Sciatic nerve (tissue), 2 donors: Measurements from ENCODE around the gene PKP4. TPM values are rescaled to one million over a fixed set of nuclear protein-coding genes. Genes with fewer than 3 reads are reported as not detected.
A peak's percentile ranks its signal among the peaks of the same experiment; 100 is the strongest.

ENCODE experiments used
- ATAC-seq: fragments of 200-7000 bp; cut with Tn5 transposase; one replicate; pipeline ENCODE4 v1.9.1; 2020; ENCODE audit warnings: mild to moderate bottlenecking, moderate library complexity
- DNase-seq: peaks from one replicate; pipeline ENCODE4 v3.0.0-alpha.2; 2020; ENCODE audit warnings: low spot score
- intact Hi-C: fragments of 100-400 bp; cut with DNase I; formaldehyde crosslinking; loops from one replicate; pipeline ENCODE4 v1.14.2; 2022
- total RNA-seq: library from RNA; stranded (reverse); fragmentation: NEBNext Ultra II Directional; extraction: Animal tissue kit (Norgen Biotek cat#: 25700); gene quantifications from one replicate; pipeline ENCODE4 v1.2.1, GENCODE V29; 2021
- donor health status: DM: no; HTN: no; CAD: no.
- donor health status: DM: no; HTN: no; CAD: no.

The PKP4 gene
- total RNA-seq, 1 donor from 2014 or later, result 117 TPM

DNA sequence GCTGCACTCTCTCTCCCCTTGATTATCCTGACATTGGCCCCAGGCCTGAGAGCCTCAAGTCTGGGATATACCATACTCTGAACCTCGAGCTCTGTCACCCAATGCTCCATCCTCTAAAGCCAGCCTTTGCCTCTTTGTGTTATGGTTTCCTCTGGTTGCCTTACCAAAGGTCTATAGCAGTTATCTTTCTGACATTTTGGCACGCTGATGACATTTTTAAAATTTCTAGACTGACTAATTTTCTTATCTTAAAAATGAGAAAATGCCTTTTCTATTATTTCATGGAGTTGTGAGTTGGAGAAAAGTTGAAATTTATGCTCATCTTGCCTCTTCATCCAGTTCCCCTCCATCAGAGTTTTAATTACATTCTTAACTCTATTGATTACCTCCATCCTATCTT lies 62.7 kb downstream of the PKP4 start:
- intact Hi-C loops, result no loop called here
- no peak for ATAC-seq

DNA sequence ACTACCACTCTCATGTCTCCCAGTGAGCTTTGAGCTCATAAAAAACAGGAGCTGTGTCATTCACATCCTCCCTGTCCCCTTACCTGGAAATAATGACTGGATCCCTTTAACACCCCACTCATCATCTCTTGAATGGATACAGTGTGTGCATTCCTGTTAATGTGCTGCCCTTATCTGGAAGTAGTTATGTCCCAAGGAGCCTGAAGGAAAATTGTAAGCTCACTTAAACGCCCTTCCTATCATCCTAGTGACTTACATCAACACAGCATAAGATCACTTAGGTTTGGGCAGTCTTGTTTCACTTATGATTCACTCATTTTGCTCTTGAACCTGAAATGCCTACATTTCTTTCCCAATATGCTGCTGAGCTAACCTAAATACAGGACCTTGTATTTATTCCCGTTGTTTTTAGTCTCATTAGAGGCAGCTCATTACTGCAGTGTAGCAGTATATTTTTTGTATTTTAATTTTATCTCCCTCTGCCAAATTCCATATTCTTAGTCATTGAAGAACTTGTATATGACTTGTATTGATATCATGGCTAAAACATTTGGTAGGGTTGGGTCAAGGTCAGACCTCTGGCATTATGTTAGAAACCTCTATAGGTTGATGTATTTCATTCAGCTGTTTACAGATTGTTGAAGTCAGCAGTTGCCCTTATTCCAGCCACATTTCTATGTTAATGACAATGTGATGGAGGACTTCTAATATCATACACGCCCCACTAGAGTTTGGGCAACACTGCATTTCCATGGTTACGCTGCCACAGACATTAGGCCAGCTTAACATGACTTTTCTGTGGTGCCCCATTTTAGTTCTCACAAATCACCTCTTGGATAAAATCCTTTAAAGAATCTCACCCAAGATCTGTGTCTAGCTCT lies 72.9 kb downstream of the PKP4 start:
- no peak for ATAC-seq
- intact Hi-C loops, result loop anchor here (5.0 kb wide), 1 partner anchor 493 kb away; no protein-coding TSS in a partner anchor
- no peak for DNase-seq

More for the DNA sequence above, 62.7 kb downstream of the PKP4 start:
- no peak for DNase-seq

DNA sequence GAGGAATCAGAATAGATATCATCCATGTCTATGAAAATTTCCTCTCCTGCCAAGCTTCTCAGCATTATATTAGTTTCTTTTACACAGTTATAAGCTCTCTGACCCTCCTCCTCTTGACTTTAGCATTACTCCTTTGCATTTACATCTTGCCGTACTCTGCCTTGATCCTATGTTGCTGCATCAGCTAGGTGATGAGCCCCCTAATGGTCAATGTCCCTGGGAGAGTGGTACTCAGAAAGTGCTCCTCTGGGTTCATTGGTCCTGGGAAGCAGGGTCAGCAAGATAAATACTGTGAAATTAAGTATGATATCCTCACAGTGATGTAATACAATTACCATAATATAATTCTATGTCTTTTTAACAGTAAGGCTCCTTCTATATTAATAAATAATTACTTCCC lies 74.1 kb downstream of the PKP4 start:
- no peak for DNase-seq
- no peak for ATAC-seq
- intact Hi-C loops, result loop anchor here (5.0 kb wide), 1 partner anchor 491 kb away; no protein-coding TSS in a partner anchor

DNA sequence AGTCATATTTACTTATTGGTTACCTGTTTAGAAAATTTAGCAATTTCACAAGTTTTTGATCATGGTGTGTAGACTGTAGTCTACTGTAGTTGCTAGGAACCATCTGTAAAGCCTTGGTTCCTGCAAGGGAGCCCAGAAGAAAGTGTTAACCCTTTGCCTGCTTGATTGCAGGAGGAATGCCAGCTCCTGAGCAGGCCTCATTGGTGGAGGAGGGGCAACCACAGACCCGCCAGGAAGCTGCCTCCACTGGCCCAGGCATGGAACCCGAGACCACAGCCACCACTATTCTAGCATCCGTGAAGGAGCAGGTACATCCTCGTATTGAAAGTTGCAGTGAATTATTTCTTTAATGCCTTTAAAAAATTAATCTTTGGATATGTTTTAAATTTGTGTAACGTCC lies 76.3 kb downstream of the PKP4 start:
- DNase-seq (no peak), ATAC-seq (no peak)
- intact Hi-C loops, result loop anchor here (5.0 kb wide), 1 partner anchor 489 kb away; no protein-coding TSS in a partner anchor

DNA sequence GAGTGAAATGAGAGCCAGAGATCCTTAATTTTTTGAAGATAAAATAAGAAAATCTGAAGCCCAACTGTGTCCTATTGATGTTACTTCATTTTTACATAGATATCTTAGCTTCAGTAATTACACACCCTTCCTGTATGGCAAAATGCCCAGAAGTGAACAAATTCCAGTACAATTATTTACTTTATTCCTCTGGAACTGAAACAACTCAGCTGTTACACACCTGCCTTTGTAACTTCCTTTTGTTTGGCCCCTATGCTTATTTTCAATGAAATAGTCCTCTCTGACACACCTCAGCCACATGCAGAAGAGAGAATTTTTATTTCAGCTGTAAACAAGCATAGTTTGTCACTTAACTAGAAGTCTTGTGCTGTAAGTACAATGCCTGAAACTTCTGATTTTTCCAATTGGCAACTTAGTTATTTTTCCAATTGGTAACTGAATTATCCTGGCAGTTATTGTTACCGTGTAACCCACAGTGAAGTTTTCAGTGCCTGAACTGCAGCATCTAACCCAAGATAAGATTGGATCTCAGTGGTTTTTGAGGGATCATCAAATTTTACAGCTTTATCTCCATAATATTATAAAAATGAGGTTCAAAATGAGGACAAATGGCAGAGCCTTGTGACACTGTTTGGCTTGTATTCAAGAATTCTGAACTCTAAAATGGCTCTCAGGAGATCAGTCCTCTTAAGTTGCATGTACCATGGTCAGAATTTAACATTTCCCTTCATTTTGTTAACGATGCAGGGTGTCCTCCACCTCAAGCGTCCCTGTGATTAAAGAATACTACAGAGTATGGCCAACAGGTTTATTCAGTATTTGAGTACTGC lies 82.6 kb downstream of the PKP4 start:
- DNase-seq (no peak), ATAC-seq (peak; percentile 44)
- intact Hi-C loops, result no loop called here

DNA sequence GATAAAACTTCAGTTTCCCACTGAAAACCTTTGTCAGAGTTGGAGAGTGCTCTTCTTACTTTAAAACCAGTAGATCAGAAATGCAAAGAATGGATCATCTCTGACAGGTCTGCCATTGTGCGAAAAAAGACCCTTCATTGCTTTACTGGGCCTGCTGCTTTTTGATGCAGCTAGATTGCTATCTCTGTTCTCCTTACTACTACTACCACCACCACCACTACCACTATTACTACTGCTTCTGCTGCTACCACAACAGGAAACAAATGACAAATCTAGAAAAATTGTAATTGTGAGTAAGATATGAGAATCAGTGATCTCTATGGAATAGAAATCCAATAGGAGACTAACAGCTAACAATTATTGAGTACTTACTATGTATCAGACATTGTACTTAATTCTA lies 85.8 kb downstream of the PKP4 start:
- ATAC-seq (no peak), DNase-seq (no peak)
- intact Hi-C loops, result no loop called here

DNA sequence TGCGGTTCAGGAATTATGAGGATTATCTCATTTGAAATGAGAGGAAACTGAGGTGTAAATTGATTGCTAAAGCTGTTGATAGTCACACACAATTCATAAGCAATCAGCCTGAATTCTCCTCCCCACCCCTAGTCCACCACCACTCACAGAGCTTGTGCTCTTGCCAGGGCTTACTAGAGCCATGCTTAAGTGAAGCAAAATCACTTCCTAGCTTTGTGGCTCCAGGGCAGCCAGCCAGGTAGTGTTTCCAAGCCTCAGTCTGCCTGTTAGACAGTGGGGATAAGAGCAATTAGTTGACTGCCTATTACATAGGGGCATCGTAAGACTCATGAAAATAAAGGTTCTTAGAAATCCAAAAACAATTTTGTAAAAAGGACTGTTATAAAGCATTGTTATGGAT lies 87.2 kb downstream of the PKP4 start:
- DNase-seq (no peak), ATAC-seq (no peak)
- intact Hi-C loops, result no loop called here

DNA sequence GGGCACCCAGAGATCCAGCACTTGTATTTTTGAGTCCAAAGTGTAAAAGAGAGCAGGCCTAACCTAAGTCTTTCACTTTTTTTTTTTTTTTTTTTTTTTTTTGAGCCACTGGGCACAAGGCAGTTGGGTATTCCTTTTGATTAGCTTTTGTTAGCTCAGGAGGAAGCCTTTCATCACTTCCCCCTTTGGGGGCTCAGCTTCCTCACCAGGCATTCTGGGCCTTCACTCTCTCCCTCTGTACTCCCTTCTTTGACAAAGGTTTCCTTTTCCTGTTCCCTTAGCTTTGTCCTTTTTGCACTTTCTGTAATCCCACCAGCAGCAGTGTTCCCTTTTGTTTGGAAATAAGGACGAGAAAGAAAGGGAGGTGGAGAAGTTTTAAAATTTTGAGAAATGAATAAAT lies 88.2 kb downstream of the PKP4 start:
- ATAC-seq, result no peak
- intact Hi-C loops, result no loop called here
- DNase-seq, result no peak

DNA sequence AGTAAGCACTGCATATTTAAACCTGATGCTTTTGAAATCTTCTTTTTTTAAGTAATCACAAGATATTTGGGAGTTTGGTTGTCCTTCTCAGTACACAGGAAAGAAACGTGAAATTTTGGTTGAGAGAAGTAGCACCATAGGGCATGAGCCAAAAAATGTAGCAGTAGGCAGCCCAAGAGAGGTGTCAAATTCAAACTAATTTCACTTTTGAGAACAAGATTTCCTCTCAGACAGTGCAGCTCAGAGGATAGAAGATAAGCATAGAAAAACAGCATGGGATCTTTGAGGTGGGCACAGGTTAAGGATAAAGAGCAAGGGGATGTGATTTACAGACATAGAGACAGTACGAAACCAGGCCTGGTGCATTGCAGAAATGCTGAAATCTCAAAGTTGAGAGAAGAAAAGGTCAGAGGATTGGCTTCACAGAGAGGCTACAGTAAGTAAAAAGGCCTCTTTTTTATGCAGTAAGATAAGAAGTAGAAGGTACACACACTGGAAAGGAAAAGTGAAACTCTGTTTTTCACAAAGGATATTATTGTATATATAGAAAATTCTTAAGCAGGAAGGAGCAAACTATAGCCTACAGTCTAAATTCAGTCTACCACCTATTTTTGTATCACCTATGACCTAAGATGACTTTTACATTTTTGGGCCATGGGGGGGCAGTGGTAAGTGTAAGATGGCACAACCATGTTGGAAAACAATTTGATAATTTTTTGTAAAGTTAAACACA lies 89.8 kb downstream of the PKP4 start:
- intact Hi-C loops, result no loop called here

DNA sequence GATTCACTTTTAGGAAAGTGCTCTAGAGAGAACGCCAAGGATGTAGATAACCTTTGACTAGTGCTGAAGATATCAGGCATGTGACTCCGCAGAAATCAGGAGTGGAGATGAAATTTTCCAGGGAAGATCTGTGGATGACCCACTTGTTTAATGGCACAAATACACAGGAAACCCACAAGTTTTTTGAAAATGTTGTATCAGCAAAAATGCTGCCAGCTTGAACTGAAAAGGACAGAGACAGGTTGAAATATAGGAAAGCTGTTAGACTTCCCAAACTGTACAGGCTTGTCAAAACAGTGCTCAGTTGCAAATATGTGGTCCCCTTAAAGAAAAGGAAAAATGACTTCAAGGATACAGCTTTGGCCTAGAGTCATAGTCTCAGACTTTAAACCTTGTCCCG lies 96.5 kb downstream of the PKP4 start:
- no peak for ATAC-seq
- no peak for DNase-seq
- intact Hi-C loops, result no loop called here

More for the DNA sequence above, 89.8 kb downstream of the PKP4 start:
- DNase-seq, result no peak
- no peak for ATAC-seq

DNA sequence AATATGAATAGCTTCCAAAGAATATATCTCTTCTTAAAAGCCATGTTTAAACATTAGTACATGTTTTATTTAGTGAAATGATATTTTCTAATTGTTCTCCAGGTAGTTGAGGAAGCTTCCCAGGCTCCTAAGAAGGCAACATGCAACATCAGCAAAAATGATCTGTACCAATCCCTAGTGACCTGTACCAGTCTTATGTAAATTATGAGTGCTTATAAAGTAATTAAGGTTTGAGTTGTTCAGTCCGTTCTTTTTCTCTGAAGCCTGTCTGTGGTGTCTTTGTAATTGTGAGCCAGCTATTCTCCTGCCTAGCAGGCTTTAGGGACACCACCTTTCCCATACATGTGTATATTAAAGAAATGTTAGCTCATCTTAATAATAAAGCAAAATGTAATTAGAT lies 98.2 kb downstream of the PKP4 start:
- no peak for DNase-seq
- no peak for ATAC-seq
- intact Hi-C loops, result no loop called here

DNA sequence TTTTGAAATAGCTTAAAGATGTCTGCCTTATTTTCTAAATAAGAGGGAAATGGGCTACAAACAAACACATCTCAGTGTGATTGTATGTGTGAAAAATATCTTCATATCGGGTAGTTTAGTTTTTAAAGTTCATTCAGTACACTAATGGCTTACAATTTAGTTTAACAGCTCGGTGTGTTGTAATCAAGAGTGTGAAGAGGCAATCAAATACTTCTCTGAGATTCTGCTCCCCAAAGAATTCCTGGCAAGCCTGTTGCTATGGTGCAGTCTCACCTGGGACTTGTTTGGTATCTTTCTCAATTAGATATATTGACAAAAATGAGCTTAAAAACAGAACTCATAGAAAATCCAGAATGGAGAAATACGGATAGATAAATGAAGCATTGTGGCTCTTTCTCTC lies 99.4 kb downstream of the PKP4 start:
- intact Hi-C loops, result no loop called here
- DNase-seq (no peak), ATAC-seq (no peak)

DNA sequence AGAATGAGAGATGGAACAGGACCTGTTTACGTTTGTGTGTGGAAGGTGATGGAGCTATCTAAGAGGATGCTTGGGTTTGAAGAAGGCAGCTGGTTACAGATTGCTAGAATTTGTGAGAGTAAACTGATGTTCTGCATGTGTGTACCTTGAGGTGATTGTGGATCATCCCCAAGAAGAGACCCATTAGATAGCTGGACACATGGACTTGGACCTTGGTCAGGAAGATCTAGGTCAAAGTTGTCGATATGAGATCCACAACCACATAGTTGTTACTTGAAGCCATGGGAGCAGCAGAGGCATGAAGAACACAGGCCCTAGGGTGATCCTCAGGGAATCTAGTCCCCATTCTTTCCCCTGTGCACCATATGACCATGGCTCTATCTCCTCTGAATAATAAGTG lies 101.0 kb downstream of the PKP4 start:
- intact Hi-C loops, result no loop called here
- DNase-seq, result no peak
- no peak for ATAC-seq

DNA sequence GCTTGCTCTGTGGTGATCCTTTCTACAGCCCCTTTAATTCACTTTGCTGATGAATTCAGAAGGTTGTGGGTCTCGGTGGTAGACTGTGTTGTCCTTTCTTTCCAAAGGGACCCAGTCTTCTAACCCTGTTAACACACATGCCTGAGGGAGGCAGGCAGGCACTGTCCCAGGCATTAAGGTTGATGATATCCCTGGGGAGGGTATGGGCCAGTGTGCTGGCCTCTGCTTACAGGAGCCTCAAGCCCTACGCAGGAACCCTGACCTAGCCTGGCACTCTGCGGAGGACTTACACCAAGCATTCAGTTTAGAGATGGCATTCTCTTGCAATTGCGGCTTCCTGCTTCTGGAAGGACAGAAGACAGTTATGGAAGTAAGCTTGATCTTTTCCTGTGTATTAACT lies 102.5 kb downstream of the PKP4 start:
- no peak for DNase-seq
- ATAC-seq, result no peak
- intact Hi-C loops, result no loop called here

DNA sequence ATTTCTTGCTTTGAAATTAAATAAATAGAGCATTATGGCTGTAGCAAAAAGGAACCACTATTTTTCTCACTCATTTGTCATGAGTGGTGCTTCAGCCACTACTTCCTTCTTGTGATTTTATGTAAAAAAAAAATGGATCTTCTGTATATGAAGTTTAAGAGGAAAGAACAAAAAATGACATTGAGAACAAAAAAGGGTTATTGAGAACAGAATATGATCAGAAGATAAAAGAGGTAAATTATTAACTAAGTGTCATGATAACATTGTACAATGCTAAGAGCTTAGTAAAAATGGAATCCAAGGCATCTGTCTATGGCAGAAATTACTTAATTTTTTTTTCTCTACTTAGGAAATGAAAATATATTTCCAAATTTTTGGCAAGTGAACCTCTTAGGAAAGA lies 103.5 kb downstream of the PKP4 start:
- intact Hi-C loops, result no loop called here
- ATAC-seq (no peak), DNase-seq (no peak)

DNA sequence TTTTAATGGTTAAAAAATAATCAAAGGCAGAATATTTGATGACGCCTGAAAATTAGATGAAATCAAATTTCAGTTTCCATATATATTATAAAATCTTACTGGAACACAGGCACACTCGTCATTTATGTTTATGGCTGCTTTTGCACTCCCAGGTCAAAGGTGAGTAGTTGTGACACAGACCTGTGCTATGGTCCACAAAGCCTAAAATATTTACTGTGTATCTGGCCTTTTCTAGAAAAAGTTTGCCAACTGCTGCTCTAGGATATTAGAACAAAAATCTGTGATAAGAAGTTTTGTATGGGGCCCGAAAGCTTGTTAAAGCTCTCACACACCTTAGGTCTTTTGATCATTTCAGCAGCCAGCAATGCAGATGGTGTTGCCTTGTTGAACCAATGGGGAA lies 104.3 kb downstream of the PKP4 start:
- intact Hi-C loops, result no loop called here
- ATAC-seq (no peak), DNase-seq (no peak)

DNA sequence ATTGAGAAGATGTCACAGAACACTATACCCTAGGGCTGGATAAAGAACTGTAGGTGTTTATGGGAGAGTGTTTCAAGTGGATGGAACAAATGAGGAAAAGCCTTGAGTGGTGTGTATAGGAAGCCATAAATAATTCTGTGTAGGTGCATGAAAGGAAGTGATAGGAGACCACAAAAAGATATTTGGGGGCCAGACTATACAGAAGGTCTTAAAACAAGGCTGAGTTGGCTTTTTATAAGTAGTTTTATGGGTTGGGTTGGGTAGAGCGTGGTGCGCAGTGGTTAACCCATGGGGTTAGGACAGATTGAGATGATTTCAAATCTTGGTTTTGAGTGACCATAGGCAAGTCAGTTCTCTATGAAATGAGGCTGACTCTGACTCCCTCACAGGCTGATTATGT lies 110.5 kb downstream of the PKP4 start:
- DNase-seq (no peak), ATAC-seq (no peak)

DNA sequence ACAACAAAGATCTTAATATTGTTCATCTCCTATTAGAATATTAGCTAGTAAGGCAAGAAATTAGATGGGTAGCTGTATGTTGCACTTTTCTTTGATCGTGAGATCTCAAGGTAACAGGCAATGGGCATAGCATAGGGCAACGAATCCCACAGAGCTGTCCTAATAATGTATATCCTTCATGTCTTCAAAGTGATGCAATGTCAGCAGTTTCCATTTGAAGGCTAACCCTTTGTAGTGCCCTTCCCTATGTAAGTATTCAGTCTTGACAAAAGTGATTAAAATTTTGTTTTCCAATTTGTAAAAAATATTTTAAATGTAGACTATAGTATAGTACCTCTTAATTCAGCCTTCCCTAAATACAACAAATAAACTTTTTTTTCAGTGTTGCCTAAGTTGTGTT lies 112.5 kb downstream of the PKP4 start:
- DNase-seq (no peak), ATAC-seq (no peak)
- intact Hi-C loops, result no loop called here

More for the DNA sequence above, 110.5 kb downstream of the PKP4 start:
- intact Hi-C loops, result no loop called here

DNA sequence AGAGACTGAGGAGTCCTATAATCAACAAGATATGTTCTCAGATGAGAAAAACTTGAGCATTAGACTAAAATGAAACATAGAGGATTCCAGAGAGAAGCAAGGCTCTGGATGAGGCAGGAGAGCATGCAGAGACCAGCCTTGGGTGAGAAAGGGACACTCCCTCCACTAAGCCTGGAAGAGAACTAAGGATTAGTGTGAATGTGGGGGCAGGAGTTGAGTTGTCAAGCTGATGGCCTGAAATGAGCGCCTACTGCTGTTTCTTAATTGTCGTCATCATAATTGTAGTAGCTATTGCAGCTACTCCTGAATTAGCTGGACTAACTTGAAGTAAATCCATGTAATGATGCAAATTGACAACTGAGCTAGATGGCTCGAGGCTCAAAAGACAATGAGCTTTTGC lies 114.1 kb downstream of the PKP4 start:
- intact Hi-C loops, result no loop called here
- no peak for DNase-seq
- no peak for ATAC-seq
